Ishikawa (cell line): ENCODE data around the gene WWOX.

ENCODE experiments used
- CEBPB ChIP-seq: IDR thresholded peaks from 2 replicates; pipeline ENCODE4 v1.6.1; 2012
- CREB1 ChIP-seq: IDR thresholded peaks from 2 replicates; pipeline ENCODE4 v1.6.1; 2012; ENCODE audit warnings: low read depth
- EGR1 ChIP-seq: IDR thresholded peaks from 2 replicates; pipeline ENCODE4 v1.6.1; 2012
- EP300 ChIP-seq: IDR thresholded peaks from 2 replicates; pipeline ENCODE4 v1.6.1; 2012; ENCODE audit warnings: borderline replicate concordance
- FOXM1 ChIP-seq: IDR thresholded peaks from 2 replicates; pipeline ENCODE4 v1.6.1; 2012; ENCODE audit warnings: low read depth, borderline replicate concordance
- NFIC ChIP-seq: IDR thresholded peaks from 2 replicates; pipeline ENCODE4 v1.6.1; 2012
- RAD21 ChIP-seq: IDR thresholded peaks from 2 replicates; pipeline ENCODE4 v1.6.1; 2012; ENCODE audit warnings: low read depth
- TAF1 ChIP-seq: IDR thresholded peaks from 2 replicates; pipeline ENCODE4 v1.6.1; 2012; ENCODE audit warnings: low read depth, mild to moderate bottlenecking
- TCF12 ChIP-seq: IDR thresholded peaks from 2 replicates; pipeline ENCODE4 v1.6.1; 2012; ENCODE audit warnings: low read depth
- TEAD4 ChIP-seq: IDR thresholded peaks from 2 replicates; pipeline ENCODE4 v1.6.1; 2012
- YY1 ChIP-seq: IDR thresholded peaks from 2 replicates; pipeline ENCODE4 v1.6.1; 2012; ENCODE audit warnings: low read depth
- ZBTB7A ChIP-seq: IDR thresholded peaks from 2 replicates; pipeline ENCODE4 v1.6.1; 2012; ENCODE audit warnings: low read depth
- TF ChIP-seq, protein P1 (sequence below): IDR thresholded peaks from 2 replicates; pipeline ENCODE4 v1.6.1; 2012
- TF ChIP-seq, protein P2 (sequence below): IDR thresholded peaks from 2 replicates; pipeline ENCODE4 v1.6.1; 2012; ENCODE audit warnings: low read depth, mild to moderate bottlenecking
- TF ChIP-seq, protein P3 (sequence below): IDR thresholded peaks from 2 replicates; pipeline ENCODE4 v1.6.1; 2012

The WWOX gene

DNA sequence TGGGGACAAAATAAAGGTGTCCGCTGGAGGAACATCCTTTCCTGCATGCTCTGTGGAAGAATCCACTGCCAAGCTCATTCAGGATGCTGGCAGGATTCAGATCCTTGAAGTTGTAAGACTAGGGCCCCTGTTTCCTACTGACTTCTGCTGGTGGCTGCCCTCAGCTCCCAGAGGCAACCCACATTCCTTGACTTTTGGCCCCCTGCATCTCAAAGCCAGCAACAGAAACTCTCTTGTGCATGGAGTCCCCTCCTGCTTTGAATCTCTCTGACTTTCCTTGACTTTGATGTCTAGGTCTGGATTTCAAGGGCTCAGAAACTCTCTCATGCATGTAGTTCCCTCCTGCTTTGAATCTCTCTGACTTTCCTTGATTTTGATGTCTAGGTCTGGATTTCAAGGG, 461.5 kb downstream of the WWOX start:
- no peak for TF ChIP-seq RAD21

DNA sequence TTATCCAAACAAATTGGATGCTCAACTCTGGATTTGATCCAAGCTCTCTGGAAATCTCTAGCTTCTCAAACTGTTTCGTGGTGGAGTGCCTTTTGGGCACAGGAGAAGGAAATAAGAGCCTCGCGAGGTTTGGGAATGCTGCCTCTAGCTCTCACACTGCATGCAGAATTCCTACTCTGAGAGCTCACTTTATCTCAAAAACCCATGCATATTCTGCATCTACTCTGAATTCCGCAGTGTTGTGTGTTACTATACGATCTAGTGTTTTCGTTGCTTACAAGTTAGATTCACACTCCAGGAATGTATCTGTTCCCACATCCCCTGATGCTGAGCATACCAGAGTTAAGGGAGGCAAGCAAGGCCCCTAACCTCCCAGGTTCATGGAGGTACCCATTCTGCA, 462.7 kb downstream of the WWOX start:
- TF ChIP-seq ZBTB7A (no peak), EGR1 (no peak), CREB1 (no peak), EP300 (no peak), NFIC (no peak)
- TF ChIP-seq, protein P1, sequence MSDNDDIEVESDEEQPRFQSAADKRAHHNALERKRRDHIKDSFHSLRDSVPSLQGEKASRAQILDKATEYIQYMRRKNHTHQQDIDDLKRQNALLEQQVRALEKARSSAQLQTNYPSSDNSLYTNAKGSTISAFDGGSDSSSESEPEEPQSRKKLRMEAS, result no peak

DNA sequence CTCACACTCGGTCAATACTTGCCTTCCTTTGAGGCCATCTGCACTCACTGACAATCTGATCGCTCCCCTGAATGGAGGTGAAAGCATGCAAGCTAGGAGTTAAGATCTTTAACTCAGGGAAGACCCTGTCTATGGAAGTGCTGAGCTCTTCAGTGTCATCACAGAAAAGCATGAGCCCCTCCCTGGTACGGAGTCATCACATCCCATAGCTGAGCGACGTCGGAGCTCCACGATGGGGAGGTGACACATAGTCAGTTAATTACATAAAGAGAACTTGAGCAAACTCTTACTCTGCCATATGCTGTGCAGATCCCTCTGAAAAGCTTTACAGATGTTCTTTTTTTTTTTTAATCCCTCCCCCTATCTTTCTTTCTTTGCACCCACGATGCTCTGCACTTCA, 463.2 kb downstream of the WWOX start:
- TF ChIP-seq EP300 (no peak), TCF12 (no peak), TAF1 (no peak), EGR1 (no peak), NFIC (no peak), CREB1 (no peak), YY1 (no peak), CEBPB (no peak), ZBTB7A (no peak), TEAD4 (no peak), RAD21 (no peak), FOXM1 (no peak)
- TF ChIP-seq, protein P2, sequence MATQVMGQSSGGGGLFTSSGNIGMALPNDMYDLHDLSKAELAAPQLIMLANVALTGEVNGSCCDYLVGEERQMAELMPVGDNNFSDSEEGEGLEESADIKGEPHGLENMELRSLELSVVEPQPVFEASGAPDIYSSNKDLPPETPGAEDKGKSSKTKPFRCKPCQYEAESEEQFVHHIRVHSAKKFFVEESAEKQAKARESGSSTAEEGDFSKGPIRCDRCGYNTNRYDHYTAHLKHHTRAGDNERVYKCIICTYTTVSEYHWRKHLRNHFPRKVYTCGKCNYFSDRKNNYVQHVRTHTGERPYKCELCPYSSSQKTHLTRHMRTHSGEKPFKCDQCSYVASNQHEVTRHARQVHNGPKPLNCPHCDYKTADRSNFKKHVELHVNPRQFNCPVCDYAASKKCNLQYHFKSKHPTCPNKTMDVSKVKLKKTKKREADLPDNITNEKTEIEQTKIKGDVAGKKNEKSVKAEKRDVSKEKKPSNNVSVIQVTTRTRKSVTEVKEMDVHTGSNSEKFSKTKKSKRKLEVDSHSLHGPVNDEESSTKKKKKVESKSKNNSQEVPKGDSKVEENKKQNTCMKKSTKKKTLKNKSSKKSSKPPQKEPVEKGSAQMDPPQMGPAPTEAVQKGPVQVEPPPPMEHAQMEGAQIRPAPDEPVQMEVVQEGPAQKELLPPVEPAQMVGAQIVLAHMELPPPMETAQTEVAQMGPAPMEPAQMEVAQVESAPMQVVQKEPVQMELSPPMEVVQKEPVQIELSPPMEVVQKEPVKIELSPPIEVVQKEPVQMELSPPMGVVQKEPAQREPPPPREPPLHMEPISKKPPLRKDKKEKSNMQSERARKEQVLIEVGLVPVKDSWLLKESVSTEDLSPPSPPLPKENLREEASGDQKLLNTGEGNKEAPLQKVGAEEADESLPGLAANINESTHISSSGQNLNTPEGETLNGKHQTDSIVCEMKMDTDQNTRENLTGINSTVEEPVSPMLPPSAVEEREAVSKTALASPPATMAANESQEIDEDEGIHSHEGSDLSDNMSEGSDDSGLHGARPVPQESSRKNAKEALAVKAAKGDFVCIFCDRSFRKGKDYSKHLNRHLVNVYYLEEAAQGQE, result no peak
- TF ChIP-seq, protein P3, sequence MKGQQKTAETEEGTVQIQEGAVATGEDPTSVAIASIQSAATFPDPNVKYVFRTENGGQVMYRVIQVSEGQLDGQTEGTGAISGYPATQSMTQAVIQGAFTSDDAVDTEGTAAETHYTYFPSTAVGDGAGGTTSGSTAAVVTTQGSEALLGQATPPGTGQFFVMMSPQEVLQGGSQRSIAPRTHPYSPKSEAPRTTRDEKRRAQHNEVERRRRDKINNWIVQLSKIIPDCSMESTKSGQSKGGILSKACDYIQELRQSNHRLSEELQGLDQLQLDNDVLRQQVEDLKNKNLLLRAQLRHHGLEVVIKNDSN, result no peak
- TF ChIP-seq, protein P1, result no peak

DNA sequence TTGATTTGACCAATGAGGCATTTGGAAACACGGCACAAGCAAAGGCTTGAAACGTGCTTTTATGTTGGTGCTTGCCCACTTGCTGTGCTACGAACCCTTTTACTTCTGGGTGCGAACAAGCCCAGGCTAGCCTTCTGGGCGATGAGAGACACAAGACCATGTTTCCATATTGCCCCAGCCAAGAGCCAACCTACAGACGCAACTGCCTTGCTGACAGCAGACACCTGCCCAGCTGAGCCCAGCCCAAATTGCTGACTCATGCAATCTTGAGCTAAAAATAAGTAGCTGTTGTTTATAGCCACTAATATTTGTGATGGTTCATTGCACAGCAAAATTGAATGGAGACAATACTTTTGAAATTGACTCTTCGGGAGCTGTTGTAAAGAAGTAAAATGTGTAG, 464.5 kb downstream of the WWOX start:
- no peak for TF ChIP-seq FOXM1
- no peak for TF ChIP-seq TEAD4
- TF ChIP-seq TCF12, result no peak
- TF ChIP-seq EGR1, result no peak
- no peak for TF ChIP-seq EP300
- TF ChIP-seq CEBPB, result no peak
- no peak for TF ChIP-seq YY1
- TF ChIP-seq CREB1, result no peak
- TF ChIP-seq ZBTB7A, result no peak
- TF ChIP-seq NFIC, result no peak
- TF ChIP-seq, protein P1, result no peak
- no peak for TF ChIP-seq RAD21
- no peak for TF ChIP-seq TAF1
- TF ChIP-seq, protein P3, result no peak
- TF ChIP-seq, protein P2, result no peak

DNA sequence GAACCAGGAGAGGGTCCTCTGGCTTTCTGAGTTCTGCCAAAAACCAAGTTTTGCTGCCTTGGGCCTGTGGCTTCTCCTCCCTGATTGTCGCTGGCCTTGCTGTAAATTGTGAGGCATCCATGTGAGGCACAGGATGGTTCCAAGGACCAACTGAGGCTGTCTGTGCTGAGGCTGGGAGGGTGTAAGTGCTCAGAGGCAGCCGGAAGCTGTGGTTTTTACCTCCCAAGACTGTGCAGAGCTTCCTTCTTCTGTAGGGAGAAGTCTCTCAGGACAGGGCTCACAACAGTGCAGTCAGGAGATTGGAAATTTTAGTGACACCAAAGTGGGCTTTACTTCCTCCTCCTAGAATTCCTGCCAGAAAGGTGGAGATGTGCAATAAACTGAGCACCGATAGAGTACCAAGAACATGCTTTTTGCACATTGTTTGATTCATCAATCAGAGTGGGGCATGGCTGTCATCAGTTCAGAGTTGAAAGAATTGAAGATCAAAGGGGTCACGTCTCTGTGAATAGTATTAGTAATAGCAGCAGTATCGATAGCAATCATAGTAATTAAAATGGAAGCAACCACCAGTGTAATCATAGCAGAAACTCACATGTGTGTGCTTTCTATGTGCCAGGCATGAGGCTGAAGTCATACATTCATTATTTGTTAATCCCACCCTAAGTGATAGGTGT, 467.1 kb downstream of the WWOX start:
- TF ChIP-seq ZBTB7A (no peak), YY1 (no peak), EP300 (no peak), TEAD4 (no peak), CEBPB (no peak), CREB1 (no peak), EGR1 (no peak), NFIC (no peak), RAD21 (no peak)
- TF ChIP-seq, protein P1, result no peak
- TF ChIP-seq, protein P2, result no peak
- TF ChIP-seq, protein P3, result no peak
